Measurements from ENCODE around the gene PLXNA2. TPM values are rescaled to one million over a fixed set of nuclear protein-coding genes. Genes with fewer than 3 reads are reported as not detected.

The PLXNA2 gene
- total and polyA plus RNA-seq, 5 donors from 2014 or later: 0.02 to 0.62 (median 0.16) TPM; not detected in 2

DNA sequence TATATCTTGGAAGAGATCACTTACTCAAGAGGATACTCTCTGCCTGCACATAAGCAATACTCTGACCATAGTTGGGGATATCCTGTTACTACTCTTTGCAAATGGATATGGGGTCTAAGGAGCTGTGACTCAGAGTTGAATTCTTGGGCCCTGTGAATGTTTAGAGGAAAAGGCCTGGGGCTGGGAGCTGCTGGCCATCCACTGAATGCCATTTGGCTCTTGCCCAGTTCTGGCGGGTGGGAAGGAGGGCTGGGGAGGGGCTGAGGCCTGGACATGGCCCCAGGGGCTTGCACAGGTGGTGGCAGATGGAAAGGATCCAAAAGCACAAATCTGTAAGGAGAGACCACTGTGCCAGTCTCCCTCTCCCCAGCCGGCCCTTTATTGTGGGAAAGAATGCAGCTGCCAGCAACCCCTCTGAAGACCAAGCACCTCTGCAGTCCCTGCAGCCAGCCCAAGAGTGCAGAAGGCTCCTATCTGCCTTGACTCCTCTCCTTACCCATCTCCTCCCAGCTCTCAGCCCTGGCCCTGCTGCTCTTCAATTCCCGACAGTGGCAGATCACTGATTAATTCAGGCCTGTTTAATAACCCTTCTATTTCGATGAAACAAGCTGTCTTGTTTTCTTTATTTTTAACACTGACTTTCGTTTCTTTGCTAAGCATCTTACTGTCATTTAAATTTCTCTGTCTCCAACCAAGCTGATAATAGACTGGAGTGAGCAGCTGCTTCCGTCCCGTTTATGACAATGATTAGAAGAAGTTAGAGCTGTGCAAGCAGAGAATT, 12.1 kb downstream of the PLXNA2 start:
- peaks cover 0 to 19% (median 4%) of the 10 kb centered on the region in 4 donors for H3K4me1 Mint-ChIP-seq
- no peaks in the 10 kb centered on the region for H3K4me1 ChIP-seq (ENCODE audit: control insufficient read depth, insufficient read depth, low read length, poor library complexity, severe bottlenecking)
- H3K9me3 ChIP-seq (ENCODE audit: control insufficient read depth in 2 of 2, low read length in 2 of 2): no peaks in the 10 kb centered on the region
- no peaks in the 10 kb centered on the region for H3K36me3 ChIP-seq (ENCODE audit: control insufficient read depth, insufficient read depth, low read length)
- H3K36me3 Mint-ChIP-seq: peaks cover 4% of the 10 kb centered on the region
- H3K27ac ChIP-seq (ENCODE audit: insufficient read depth, low read length, poor library complexity, severe bottlenecking): no peak overlapping the region
- H3K27ac Mint-ChIP-seq: no peak overlapping the region
- no peak for DNase-seq
- peaks cover 30% of the 10 kb centered on the region for H3K27me3 Mint-ChIP-seq
- H3K4me3 Mint-ChIP-seq: no peak overlapping the region
- H3K27me3 ChIP-seq (ENCODE audit: control insufficient read depth, insufficient read depth, low read length): peaks cover 9% of the 10 kb centered on the region
- no peaks in the 10 kb centered on the region for H3K9me3 Mint-ChIP-seq
- ATAC-seq (ENCODE audit: low read depth in 2 of 2): no peak
- no peak overlapping the region for H3K4me3 ChIP-seq (ENCODE audit: low read depth, low read length)

DNA sequence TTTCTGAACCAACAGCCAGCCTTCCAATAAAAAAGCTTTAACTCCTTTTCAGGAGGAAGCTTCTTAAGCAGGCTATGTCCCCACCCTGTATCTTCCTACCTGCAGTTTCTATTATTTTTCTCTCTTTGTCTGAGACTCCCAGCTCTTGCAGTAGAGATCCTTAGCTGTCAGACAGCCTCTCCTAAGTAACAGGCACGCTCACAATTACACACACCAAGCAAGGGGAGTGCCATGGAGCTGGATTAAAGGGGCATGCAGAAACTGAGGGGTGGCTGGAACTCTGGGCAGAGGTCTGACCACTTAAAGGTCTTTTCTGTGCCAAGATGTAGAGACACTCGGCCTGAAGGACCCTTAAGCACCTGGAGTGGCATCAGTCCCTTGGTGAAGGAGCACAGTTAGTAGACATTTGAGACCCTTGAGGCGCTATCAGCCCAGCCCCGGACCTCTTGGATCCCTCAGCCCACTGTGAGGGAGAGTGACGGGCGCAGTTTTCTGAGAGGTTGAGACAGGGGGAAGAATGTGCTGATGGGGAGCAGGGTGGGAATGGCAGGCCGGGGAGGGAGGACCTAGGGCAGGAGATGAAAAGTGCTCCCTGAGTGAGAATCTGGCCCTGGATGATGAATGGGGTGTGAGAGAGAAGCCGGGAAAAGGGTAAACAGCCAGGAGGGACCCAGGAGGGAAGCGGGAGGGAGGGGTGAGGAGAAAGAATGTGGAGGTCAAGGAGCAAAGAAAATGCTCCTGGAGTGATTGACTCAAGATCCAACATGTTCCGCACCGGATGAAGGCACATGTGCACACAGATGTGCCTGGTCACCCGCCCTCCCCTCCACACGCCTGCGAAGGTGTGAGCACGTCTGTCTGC, 13.3 kb downstream of the PLXNA2 start:
- H3K27ac Mint-ChIP-seq: no peak overlapping the region
- DNase-seq: no peak
- Histone ChIP-seq H3K4me3 (ENCODE audit: low read depth, low read length) (no peak overlapping the region), H3K27ac (ENCODE audit: insufficient read depth, low read length, poor library complexity, severe bottlenecking) (no peak overlapping the region), H3K27me3 (ENCODE audit: control insufficient read depth, insufficient read depth, low read length) (peaks cover 4% of the 10 kb centered on the region), H3K36me3 (ENCODE audit: control insufficient read depth, insufficient read depth, low read length) (no peaks in the 10 kb centered on the region), H3K4me1 (ENCODE audit: control insufficient read depth, insufficient read depth, low read length, poor library complexity, severe bottlenecking) (no peaks in the 10 kb centered on the region), H3K9me3 (ENCODE audit: control insufficient read depth in 2 of 2, low read length in 2 of 2) (no peaks in the 10 kb centered on the region)
- no peaks in the 10 kb centered on the region for H3K9me3 Mint-ChIP-seq
- ATAC-seq (ENCODE audit: low read depth in 2 of 2): no peak
- H3K4me1 Mint-ChIP-seq: peaks cover 0 to 7% (median 0%) of the 10 kb centered on the region in 4 donors
- H3K4me3 Mint-ChIP-seq: no peak overlapping the region
- peaks cover 4% of the 10 kb centered on the region for H3K36me3 Mint-ChIP-seq
- H3K27me3 Mint-ChIP-seq: peaks cover 18% of the 10 kb centered on the region

DNA sequence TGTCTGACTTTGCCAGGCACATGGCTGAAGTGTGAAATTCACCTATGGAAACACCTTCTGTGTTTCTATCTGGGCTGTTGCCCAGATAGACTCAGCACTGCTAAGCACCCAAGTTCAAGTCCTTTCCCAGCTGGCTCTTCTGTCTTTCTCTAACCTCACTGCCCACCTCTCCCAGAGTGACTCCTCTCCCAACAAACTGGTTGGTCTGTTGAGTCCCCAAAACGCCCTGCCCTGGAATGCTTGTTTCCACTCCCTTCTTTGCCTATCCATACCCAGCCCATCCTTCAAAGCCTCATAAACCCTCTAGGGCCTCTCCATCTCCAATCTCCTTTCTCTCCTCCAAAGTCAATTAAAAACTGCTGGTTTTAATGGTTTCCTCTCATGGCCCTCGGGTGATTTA, 15.6 kb downstream of the PLXNA2 start:
- H3K4me3 Mint-ChIP-seq: peak overlapping the region in 1 of 4 donors; percentile 32

DNA sequence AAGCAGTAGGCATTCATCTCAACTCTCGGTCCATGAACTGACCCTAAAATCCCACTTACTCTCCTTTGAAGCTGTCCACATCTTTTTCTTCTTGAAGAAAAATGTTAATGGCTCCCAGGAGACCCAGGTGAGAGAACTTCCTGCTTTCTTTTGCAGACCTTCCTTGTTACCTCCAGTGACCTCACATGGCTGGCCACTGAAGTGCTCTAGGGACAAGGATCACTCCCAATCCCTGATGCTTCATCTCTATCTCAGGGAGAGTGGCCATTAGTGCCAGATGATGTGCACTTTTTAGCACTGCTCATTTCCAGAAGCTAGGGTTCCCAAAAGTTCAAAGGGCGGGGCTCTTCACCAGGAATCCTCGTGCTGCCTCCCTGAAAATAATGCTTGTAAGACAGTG, 16.2 kb downstream of the PLXNA2 start:
- Mint-ChIP-seq H3K4me1 (no peaks in the 10 kb centered on the region), H3K36me3 (no peaks in the 10 kb centered on the region), H3K4me3 (no peak overlapping the region), H3K27ac (no peak overlapping the region), H3K27me3 (peaks cover 7% of the 10 kb centered on the region), H3K9me3 (no peaks in the 10 kb centered on the region)
- peaks cover 4% of the 10 kb centered on the region for H3K27me3 ChIP-seq (ENCODE audit: control insufficient read depth, insufficient read depth, low read length)
- H3K4me3 ChIP-seq (ENCODE audit: low read depth, low read length): no peak overlapping the region
- no peak for ATAC-seq (ENCODE audit: low read depth in 2 of 2)
- no peaks in the 10 kb centered on the region for H3K9me3 ChIP-seq (ENCODE audit: control insufficient read depth in 2 of 2, low read length in 2 of 2)
- no peak overlapping the region for H3K27ac ChIP-seq (ENCODE audit: insufficient read depth, low read length, poor library complexity, severe bottlenecking)
- DNase-seq: no peak
- no peaks in the 10 kb centered on the region for H3K4me1 ChIP-seq (ENCODE audit: control insufficient read depth, insufficient read depth, low read length, poor library complexity, severe bottlenecking)
- H3K36me3 ChIP-seq (ENCODE audit: control insufficient read depth, insufficient read depth, low read length): no peaks in the 10 kb centered on the region

More for the DNA sequence above, 15.6 kb downstream of the PLXNA2 start:
- ATAC-seq (ENCODE audit: low read depth in 2 of 2) (no peak), DNase-seq (no peak)
- no peaks in the 10 kb centered on the region for H3K9me3 Mint-ChIP-seq
- peaks cover 4% of the 10 kb centered on the region for H3K27me3 ChIP-seq (ENCODE audit: control insufficient read depth, insufficient read depth, low read length)
- H3K27ac Mint-ChIP-seq: peak overlapping the region in 1 of 3 donors; percentile 47
- H3K36me3 Mint-ChIP-seq: no peaks in the 10 kb centered on the region
- H3K27me3 Mint-ChIP-seq: peaks cover 10% of the 10 kb centered on the region
- H3K36me3 ChIP-seq (ENCODE audit: control insufficient read depth, insufficient read depth, low read length): no peaks in the 10 kb centered on the region
- H3K27ac ChIP-seq (ENCODE audit: insufficient read depth, low read length, poor library complexity, severe bottlenecking): no peak overlapping the region
- no peaks in the 10 kb centered on the region for H3K4me1 ChIP-seq (ENCODE audit: control insufficient read depth, insufficient read depth, low read length, poor library complexity, severe bottlenecking)
- H3K4me3 ChIP-seq (ENCODE audit: low read depth, low read length): no peak overlapping the region
- no peaks in the 10 kb centered on the region for H3K4me1 Mint-ChIP-seq
- no peaks in the 10 kb centered on the region for H3K9me3 ChIP-seq (ENCODE audit: control insufficient read depth in 2 of 2, low read length in 2 of 2)

DNA sequence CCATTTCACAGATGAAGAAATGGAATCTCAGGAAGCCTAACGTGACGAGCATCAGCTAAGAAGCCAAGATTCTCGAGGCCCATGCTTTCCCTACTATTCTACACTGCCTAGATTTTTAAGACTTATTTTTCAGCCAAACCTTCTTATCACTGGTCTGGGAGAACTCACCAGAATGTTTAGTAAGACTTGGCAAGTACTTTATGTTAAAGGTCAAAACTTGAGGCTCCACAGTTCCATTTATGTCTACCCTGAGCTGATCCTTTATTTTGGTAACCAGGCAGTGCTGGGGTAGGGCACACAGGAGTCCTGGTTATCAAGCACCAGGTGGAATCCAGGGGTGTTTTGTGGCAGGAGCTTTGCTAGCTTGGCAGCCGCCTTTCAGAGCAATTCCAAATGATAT, 16.8 kb downstream of the PLXNA2 start:
- H3K27me3 ChIP-seq (ENCODE audit: control insufficient read depth, insufficient read depth, low read length): peaks cover 3% of the 10 kb centered on the region
- H3K27ac Mint-ChIP-seq: no peak overlapping the region
- no peaks in the 10 kb centered on the region for H3K9me3 Mint-ChIP-seq
- H3K9me3 ChIP-seq (ENCODE audit: control insufficient read depth in 2 of 2, low read length in 2 of 2): no peaks in the 10 kb centered on the region
- no peaks in the 10 kb centered on the region for H3K4me1 Mint-ChIP-seq
- H3K4me3 ChIP-seq (ENCODE audit: low read depth, low read length): no peak overlapping the region
- H3K4me1 ChIP-seq (ENCODE audit: control insufficient read depth, insufficient read depth, low read length, poor library complexity, severe bottlenecking): no peaks in the 10 kb centered on the region
- no peaks in the 10 kb centered on the region for H3K36me3 ChIP-seq (ENCODE audit: control insufficient read depth, insufficient read depth, low read length)
- H3K27me3 Mint-ChIP-seq: peaks cover 4% of the 10 kb centered on the region
- no peak overlapping the region for H3K27ac ChIP-seq (ENCODE audit: insufficient read depth, low read length, poor library complexity, severe bottlenecking)
- no peaks in the 10 kb centered on the region for H3K36me3 Mint-ChIP-seq
- DNase-seq (no peak), ATAC-seq (ENCODE audit: low read depth in 2 of 2) (no peak)
- no peak overlapping the region for H3K4me3 Mint-ChIP-seq

DNA sequence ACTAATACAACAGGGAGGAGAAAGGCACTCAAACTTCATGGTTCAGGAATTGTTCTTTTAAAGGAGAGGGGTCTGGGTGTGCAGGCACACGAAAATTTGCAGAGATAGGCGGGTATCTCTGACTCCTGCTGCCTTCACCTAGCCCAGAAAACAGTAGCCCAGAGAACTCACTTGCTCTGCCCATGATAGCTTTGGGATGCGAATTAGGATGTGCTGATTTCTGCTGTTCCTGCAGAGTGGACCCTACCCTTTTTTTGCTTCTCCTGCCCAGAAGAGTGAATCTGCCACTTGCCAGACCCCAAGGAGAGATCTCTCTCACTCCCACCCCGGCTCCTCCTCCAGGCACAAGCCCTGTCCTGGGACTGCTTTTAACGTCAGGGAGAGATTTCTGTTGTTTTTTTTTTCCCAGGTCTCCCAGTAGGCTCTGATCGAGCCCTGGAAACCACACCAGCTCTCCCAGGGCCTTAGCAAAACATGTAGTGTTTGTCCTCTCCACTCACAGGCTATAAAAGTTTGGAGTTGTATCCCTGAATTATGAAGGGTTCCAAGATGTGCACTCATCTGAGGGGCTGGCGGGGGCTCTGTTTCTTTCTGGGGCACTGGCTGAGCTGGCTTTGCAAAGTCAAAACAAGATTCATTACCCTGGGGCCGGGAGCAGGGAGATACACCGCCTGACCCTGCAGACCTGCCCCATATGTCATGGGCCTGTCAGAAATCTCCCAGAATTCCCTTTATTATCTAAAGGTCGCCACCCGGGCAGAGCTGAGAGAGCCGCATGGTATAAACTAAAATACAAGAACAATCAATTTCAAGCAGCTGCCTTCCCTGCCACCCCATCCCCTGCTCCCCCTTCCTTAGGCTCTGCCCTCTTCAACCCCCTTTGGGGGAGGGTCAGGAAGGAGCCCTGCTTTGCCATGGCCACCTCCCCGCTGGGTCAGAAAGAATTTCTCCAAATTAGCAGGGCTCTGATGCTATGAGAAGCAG, 17.9 kb downstream of the PLXNA2 start:
- ATAC-seq (ENCODE audit: low read depth in 2 of 2): no peak
- H3K27me3 ChIP-seq (ENCODE audit: control insufficient read depth, insufficient read depth, low read length): peaks cover 3% of the 10 kb centered on the region
- Mint-ChIP-seq H3K4me1 (no peaks in the 10 kb centered on the region), H3K4me3 (no peak overlapping the region), H3K27me3 (peaks cover 4% of the 10 kb centered on the region), H3K36me3 (no peaks in the 10 kb centered on the region), H3K27ac (peak overlapping the region in 1 of 3 donors; percentile 6), H3K9me3 (no peaks in the 10 kb centered on the region)
- no peaks in the 10 kb centered on the region for H3K36me3 ChIP-seq (ENCODE audit: control insufficient read depth, insufficient read depth, low read length)
- H3K4me1 ChIP-seq (ENCODE audit: control insufficient read depth, insufficient read depth, low read length, poor library complexity, severe bottlenecking): no peaks in the 10 kb centered on the region
- H3K4me3 ChIP-seq (ENCODE audit: low read depth, low read length): no peak overlapping the region
- no peaks in the 10 kb centered on the region for H3K9me3 ChIP-seq (ENCODE audit: control insufficient read depth in 2 of 2, low read length in 2 of 2)
- DNase-seq: no peak
- H3K27ac ChIP-seq (ENCODE audit: insufficient read depth, low read length, poor library complexity, severe bottlenecking): no peak overlapping the region

DNA sequence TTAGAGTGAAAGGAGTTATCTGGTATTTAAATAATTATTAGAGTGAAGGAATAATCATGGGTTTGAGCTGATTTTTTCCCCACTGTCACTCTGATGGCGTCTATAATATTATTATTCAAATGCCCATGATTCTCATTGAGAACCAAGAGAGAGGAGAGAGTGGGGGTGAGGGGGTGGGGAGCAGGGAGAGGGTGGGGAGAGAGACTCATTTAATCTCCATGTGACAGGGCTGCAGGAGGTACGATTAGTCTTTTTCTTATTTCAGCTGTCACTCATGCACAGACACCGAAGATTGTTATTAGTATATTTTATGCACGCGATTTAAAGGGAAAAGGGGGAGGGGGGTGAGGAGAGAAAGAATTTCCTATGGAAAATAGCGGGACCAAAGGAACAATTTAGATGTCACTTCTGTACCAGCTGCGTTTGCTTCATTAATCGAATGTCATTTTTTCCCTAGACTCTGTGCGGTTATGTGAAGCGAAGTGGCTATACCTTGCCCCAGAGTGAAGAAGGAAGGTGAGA, 19.9 kb downstream of the PLXNA2 start:
- Histone ChIP-seq H3K9me3 (ENCODE audit: control insufficient read depth in 2 of 2, low read length in 2 of 2) (no peaks in the 10 kb centered on the region), H3K4me1 (ENCODE audit: control insufficient read depth, insufficient read depth, low read length, poor library complexity, severe bottlenecking) (no peaks in the 10 kb centered on the region), H3K4me3 (ENCODE audit: low read depth, low read length) (no peak overlapping the region), H3K36me3 (ENCODE audit: control insufficient read depth, insufficient read depth, low read length) (no peaks in the 10 kb centered on the region), H3K27me3 (ENCODE audit: control insufficient read depth, insufficient read depth, low read length) (no peaks in the 10 kb centered on the region), H3K27ac (ENCODE audit: insufficient read depth, low read length, poor library complexity, severe bottlenecking) (no peak overlapping the region)
- Mint-ChIP-seq H3K4me3 (no peak overlapping the region), H3K9me3 (no peaks in the 10 kb centered on the region), H3K27ac (peak overlapping the region in 1 of 3 donors; percentile 0), H3K36me3 (no peaks in the 10 kb centered on the region), H3K27me3 (peaks cover 4% of the 10 kb centered on the region), H3K4me1 (peaks cover 0 to 2% (median 0%) of the 10 kb centered on the region in 4 donors)
- DNase-seq (no peak), ATAC-seq (ENCODE audit: low read depth in 2 of 2) (no peak)

Measured in CD4-positive, CD25-positive, alpha-beta regulatory T cell (primary cell).